NB4 (cell line): Measurements from ENCODE around the gene DISP2.

Experiments
- CTCF ChIP-seq: IDR thresholded peaks from one replicate; pipeline ENCODE4 v1.5.1; 2012; ENCODE audit warnings: low read depth, low read length
- MYC ChIP-seq: IDR thresholded peaks from 2 replicates; pipeline ENCODE4 v1.6.1; 2011; ENCODE audit warnings: low read depth, low read length
- POLR2A ChIP-seq: IDR thresholded peaks from 2 replicates; pipeline ENCODE4 v1.6.1; 2011; ENCODE audit warnings: mild to moderate bottlenecking; ENCODE audit not compliant: insufficient read length; ENCODE audit errors: extremely low read depth

GRCh38 chr15:40364251-40364650, 6.2 kb downstream of the DISP2 start:
- no peak for TF ChIP-seq CTCF
- TF ChIP-seq POLR2A, result no peak
- no peak for TF ChIP-seq MYC
